Measurements from ENCODE around the gene TSFM.

Gene TSFM

DNA sequence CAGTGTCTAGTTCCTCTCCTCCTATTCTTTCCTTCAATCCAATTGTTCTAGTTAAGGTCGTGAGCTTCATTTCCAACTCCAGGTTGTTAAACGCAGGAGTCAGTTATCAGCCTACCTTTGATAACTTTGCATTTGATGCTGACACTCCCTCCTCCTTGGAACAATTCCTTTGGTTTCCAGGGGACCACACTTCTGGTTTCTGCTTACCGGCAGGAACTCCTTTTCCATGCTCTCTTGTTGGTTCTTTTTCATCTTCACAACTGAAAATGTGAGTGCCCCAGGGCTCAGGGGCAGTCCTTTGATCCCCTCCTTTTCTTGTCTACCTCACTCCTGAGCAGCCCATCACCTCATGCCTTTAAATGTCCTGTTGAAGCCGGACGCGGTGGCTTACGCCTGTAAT, 5.2 kb upstream of the TSFM start:
- no peak overlapping the region for H3K27ac ChIP-seq
- TF ChIP-seq, protein P1, sequence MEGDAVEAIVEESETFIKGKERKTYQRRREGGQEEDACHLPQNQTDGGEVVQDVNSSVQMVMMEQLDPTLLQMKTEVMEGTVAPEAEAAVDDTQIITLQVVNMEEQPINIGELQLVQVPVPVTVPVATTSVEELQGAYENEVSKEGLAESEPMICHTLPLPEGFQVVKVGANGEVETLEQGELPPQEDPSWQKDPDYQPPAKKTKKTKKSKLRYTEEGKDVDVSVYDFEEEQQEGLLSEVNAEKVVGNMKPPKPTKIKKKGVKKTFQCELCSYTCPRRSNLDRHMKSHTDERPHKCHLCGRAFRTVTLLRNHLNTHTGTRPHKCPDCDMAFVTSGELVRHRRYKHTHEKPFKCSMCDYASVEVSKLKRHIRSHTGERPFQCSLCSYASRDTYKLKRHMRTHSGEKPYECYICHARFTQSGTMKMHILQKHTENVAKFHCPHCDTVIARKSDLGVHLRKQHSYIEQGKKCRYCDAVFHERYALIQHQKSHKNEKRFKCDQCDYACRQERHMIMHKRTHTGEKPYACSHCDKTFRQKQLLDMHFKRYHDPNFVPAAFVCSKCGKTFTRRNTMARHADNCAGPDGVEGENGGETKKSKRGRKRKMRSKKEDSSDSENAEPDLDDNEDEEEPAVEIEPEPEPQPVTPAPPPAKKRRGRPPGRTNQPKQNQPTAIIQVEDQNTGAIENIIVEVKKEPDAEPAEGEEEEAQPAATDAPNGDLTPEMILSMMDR (IDR thresholded peaks at IDR 0.05), result no peak

DNA sequence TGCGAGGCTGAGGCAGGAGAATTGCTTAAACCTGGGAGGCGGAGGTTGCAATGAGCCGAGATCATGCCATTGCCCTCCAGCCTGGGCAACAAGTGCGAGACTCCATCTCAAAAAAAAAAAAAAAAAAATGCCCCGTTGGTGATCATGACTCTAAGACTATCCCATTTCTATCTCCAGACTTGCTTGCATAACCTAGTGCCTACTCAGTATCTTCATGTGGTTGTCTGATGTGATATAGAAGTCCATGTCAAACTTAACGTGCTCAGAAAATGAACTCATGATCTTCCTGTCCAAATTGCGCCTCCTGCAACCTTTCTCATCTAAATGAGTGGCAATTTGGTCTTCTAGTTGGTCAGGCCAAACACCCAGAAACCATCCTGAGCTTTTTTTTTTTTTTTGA, 4.7 kb upstream of the TSFM start:
- TF ChIP-seq, protein P1 (IDR thresholded peaks at IDR 0.05), result no peak
- no peak for TF ChIP-seq ZFX (IDR thresholded peaks at IDR 0.05; ENCODE audit: borderline replicate concordance)
- H3K27ac ChIP-seq, result no peak overlapping the region

DNA sequence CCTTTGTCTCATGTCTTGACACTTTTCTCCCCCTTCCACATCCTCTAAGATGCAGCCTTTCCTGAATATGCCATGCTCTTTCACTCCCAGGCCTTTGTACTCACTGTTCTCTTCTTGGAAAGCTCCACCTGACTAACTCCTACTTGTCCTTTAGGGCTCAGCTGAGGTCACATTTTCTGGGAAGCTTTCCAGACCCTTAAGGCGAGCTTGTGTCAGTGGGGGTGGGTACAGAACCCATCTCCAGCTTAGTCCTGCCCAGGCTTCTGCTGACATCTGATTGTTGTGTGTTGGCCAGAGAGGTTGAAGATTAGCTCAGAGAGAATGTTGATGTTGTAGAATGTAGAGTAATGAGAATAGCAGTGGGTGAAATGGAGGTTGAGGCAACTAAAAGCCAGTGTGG, 2.9 kb upstream of the TSFM start:
- H3K27ac ChIP-seq, result no peak overlapping the region
- TF ChIP-seq ZFX (IDR thresholded peaks at IDR 0.05; ENCODE audit: borderline replicate concordance), result no peak
- TF ChIP-seq, protein P1 (IDR thresholded peaks at IDR 0.05), result no peak

DNA sequence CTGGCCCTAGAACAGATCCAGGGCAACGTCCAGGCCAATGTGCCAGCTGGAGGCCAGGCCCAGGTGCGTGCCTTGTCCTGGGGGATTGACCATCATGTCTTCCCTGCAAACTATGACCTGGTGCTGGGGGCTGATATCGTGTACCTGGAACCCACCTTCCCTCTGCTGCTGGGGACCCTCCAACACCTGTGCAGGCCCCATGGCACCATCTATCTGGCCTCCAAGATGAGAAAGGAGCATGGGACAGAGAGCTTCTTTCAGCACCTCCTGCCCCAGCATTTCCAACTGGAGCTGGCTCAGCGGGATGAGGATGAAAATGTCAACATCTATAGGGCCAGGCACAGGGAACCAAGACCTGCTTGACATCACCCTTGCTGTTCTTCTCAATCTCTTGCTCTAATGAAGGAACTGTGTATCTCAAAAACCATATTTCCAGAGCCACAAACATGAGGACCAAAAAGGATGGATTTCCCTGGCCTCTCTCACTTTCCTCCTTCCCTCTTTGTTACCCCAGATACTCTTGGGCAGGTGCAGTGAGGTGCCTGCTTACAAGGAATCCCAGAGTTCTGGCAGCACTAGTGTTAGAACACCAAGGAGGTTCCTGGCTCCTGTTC, 2.2 kb upstream of the TSFM start:
- H3K27ac ChIP-seq, result no peak overlapping the region

DNA sequence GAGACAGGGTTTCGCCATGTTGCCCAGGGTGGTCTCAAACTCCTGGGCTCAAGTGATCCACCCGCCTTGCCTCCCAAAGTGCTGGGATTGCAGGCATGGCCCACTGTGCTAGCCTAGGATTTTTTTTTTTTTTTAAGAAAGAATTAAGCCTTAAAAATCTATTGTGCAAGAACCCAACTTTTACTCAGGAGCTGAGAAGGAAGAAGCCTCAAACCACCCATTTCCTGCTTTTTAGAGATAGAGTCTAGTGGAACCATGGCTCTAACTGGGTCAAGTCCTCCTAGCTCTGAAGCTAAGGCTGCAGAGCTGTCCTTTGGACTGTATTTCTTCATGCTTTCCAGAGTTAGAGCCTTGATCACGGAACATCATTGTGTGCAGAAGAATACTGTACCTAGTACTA, 1.3 kb upstream of the TSFM start:
- H3K27ac ChIP-seq, result no peak overlapping the region
- TF ChIP-seq ZFX (IDR thresholded peaks at IDR 0.05; ENCODE audit: borderline replicate concordance), result no peak
- TF ChIP-seq, protein P1 (IDR thresholded peaks at IDR 0.05), result no peak

More for the DNA sequence above, 2.2 kb upstream of the TSFM start:
- TF ChIP-seq ZFX (IDR thresholded peaks at IDR 0.05; ENCODE audit: borderline replicate concordance), result no peak

DNA sequence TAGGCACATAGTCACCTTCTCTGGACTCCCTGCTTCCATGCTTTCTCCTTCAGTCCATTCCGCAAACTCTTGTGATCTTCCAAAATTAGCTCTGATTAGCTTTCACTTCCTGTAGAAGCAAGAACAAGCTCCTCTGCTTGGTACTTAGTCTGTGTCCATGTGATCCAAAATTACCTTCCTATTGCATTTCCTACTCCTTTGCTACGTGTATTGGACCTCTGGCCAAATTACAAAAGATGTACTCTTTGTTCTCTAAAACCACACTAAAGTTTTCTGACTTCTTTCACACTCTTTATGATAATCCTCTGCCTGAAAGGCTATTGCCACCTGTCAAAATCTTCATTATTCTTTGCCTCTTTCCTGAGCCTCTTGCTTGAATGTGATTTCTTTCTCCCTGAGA, 786 bp upstream of the TSFM start:
- H3K27ac ChIP-seq, result peak overlapping the region; percentile 59; the same call in 1 of the 2 replicates
- TF ChIP-seq, protein P1 (IDR thresholded peaks at IDR 0.05), result no peak
- no peak for TF ChIP-seq ZFX (IDR thresholded peaks at IDR 0.05; ENCODE audit: borderline replicate concordance)

DNA sequence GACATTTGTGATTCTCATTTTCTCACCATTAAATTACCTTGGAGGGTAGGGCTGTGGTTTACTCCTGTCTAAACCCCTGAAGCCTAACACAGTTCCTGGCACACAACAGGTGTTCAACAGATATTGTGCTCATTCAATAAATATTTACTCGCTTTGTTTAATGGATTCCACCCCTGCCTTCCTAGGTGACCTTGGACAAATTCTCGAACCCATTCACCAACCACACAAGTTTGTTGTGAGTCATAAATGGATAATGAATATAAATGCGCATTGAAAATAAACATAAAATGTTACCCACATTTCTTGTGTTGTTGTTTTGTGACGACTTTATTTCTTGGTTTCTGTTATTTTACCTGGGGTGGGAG, 362 bp upstream of the TSFM start:
- no peak for TF ChIP-seq ZFX (IDR thresholded peaks at IDR 0.05; ENCODE audit: borderline replicate concordance)
- TF ChIP-seq, protein P1 (IDR thresholded peaks at IDR 0.05), result no peak
- peak overlapping the region; percentile 59; the same call in 1 of the 2 replicates for H3K27ac ChIP-seq

DNA sequence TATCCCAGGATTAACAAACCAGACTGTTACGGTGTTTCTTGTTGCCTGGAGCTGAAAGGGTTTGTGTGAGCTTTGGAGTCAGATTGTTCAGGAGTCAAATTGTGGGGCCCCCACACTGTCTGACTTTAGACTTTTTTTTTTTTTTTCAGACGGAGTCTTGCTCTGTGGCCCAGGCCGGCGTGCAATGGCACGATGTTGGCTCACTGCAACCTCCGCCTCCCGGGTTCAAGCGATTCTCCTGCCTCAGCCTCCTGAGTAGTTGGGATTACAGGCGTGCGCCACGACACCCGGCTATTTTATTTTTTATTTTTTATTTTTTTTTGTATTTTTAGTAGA, 847 bp downstream of the TSFM start:
- H3K27ac ChIP-seq, result peak overlapping the region; percentile 59
- no peak for TF ChIP-seq ZFX (IDR thresholded peaks at IDR 0.05; ENCODE audit: borderline replicate concordance)
- TF ChIP-seq, protein P1 (IDR thresholded peaks at IDR 0.05), result no peak

Data from 22Rv1 (cell line).